Smooth muscle cell of bladder (primary cell): ENCODE results near the gene CD180. TPM values are rescaled to one million over a fixed set of nuclear protein-coding genes. Genes with fewer than 3 reads are reported as not detected.

Source experiments
- total RNA-seq: library from RNA; depleted of rRNA; stranded (reverse); fragments of >200 nt; gene quantifications from 2 replicates; pipeline ENCODE4 v1.2.3, GENCODE V29; 2014

The CD180 gene
- total RNA-seq, result 0.14 TPM in 1 of 2 replicates, not detected in the other

GRCh38 chr5:67196537-67197059 lies at the start of gene CD180:
Gene CD180 (minus strand): TSS chr5:67196799. CDS start chr5:67196641, 158 bp downstream.

